GM21367 (cell line): Measurements from ENCODE around the gene SLC12A7.

Source experiments
- ATAC-seq: cut with Tn5 transposase; IDR thresholded peaks from one replicate; pipeline ENCODE4 v1.9.1; 2021; ENCODE audit not compliant: unreplicated experiment

The SLC12A7 gene

DNA sequence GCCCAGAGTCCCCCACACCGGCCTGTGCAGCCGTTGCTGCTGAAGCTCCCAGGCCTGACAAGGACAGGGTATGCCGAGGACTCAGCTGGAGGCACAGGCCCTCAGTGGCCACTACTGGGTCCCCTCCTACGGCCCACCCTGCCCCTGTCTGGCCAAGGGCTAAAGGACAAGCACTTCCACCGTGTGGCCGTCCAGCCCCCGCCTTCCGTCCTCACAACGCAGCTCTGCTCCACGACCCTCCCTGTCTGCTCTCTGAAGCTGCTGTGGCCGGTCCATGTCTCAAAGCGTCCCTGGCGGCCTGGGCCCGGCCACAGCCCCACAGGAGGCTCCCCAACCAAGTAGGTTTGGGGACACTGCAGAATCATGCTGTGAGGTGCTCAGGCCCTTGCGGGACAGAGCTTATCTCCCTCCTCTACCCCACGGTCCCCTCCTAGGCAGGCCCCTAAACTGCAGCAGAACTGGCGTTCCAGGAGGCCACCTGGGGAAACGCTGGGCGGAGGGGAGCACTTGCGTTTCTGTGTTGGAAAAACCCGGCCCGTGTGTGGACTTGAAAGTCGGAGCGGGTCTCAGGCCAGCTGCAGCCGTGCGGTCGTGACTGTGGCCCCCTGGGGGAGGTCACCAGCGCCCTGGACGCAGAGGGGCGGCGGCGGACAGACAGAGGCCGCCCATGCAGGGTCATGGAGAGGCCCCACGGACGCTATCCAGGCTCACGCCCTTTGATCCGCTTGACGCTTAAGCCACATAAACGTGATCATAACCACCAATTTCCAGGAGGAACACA is 57.7 kb downstream of the SLC12A7 start:
- ATAC-seq: no peak

DNA sequence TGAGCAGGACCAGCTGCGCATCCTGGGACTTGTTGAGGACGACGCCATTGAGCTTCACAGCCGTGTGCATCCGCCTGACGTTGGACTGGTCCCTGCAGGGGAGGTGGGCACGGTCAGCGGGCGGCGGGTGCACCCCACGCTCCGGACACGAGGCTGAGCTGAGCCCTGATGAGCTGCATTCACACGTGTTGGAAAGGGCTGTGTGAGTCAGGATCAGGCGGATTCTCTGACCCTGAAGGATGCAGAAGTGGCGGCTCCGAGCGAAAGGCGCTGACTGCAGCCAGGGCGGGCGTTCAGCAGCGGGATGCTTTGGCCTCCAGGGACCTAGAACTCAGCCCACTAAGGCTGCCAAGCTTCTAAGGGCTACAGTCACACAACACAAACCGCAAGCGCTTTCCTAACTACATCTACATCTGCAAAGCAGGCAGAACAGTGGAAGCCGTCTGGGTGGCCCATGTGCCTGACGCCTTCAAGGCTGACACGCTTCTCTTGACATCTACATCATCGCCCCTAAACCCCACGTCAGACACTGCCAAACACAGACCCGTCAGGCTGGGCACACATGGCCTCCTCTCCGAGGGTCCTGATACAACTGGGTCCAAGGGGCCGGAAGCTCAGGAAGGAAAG is 58.4 kb downstream of the SLC12A7 start:
- no peak for ATAC-seq

DNA sequence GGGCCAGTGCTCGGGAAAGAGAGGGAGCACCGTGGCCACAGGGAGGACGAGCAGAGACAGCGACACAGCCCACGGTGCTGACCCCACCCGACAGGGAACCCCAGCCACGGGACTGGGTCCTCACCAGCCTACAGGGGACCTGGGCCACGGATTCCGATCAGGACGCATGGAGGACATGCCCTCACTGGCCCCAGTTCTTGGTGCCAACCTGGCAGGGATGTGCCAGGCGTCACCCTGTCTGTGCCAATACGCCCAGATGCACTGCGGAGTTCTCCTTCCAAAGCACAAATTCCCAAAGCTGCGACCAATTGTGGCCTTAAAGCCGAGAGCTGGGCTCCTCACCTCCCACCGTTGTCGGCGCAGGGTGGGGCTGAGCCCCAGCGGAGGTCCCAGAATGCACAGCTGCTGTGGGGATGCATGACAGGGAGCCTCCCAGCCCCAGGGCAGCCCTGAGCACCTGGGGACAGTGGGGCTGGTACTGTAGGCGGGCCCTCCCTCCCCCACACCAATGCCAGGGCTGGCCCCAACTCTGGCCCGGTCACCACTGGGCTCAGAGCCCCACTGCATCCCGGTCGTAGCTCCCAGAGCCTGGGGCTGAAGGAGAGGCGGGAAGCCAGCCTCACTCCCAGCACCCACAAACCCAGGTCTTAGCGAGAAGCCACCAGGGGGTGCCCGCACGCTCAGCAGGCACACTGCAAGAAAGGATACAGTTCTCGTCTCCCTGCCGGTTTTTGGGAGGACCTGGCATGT is 59.0 kb downstream of the SLC12A7 start:
- no peak for ATAC-seq

DNA sequence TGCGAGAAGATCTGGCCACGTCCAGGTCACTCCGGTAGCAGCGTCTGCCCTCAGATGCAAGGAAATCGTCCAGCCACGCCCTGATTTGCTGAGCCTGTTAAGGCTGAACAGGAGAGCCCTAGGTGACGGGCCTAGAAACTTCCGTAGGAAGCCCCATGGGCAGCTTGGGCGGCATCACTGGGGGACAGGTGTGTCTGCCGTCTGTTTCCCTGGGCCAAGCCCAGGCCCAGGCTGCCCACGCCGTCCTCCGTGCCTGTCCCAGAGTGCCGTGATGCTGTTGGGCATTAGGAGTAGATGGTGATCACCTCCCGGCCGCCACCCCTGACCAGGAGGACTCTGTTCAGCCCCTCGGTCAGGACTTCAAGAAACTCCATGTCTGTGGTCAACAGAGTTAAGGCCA is 59.8 kb downstream of the SLC12A7 start:
- no peak for ATAC-seq

DNA sequence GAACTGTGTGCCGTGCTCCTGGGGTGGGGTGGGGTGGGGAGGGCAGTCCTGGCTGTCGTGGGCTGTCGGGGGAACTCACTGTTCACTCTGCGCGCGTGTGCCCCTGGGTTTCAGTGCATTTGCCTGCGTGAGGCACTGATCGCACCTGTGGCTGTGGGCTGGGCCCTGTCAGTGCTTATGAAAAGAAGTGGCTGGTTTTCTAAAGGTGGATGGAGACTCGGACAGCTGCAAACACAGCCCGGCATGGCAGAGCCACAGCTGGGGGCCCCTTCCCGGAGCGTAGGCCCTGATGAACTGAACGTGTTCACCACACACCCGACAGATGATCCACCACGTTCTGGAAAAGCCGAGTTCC is 60.5 kb downstream of the SLC12A7 start:
- no peak for ATAC-seq

DNA sequence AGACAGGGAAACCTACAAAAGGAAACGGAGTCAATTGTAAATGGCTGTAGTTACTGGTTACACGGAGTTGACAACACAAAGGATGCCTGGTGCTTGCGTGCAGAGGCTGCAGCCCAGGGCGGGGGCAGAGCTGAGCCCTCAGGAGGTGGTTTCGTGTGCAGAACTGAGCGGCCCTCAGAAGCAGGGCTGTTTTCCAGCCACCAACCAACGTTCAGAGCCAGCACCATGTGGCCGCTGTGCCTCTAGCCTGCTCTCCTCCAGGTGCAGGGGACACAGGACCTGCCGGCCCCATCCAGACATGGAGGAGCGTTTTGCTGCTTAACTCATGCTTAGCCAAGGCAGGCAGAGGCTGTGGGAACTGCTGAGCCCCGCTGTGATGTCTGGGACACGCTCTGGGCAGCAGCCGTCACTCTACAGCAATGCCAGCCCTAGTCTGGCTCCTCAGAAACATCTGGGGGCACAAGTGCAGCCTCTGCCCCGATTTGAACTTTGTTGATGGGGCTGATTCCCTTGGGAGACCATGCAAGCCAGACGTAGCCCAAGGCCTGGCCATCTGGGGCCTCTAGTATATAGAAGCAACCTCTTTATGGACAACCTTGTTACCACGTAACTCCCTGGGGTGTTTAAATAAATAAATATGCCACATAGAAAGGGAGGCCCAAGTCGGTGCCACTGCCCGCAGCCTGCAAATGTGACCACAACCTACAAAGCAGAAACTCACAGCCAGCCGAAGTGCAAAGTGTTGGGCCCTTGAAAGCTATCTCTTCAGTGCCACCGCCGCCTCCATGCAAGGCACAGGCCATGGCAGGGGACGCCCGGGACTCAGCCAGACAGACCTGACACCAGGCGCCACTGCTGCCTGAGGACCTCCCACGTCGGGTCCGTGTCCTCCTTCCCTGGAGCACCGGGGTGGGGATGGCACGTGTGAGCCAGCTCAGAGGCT is 61.2 kb downstream of the SLC12A7 start:
- no peak for ATAC-seq

DNA sequence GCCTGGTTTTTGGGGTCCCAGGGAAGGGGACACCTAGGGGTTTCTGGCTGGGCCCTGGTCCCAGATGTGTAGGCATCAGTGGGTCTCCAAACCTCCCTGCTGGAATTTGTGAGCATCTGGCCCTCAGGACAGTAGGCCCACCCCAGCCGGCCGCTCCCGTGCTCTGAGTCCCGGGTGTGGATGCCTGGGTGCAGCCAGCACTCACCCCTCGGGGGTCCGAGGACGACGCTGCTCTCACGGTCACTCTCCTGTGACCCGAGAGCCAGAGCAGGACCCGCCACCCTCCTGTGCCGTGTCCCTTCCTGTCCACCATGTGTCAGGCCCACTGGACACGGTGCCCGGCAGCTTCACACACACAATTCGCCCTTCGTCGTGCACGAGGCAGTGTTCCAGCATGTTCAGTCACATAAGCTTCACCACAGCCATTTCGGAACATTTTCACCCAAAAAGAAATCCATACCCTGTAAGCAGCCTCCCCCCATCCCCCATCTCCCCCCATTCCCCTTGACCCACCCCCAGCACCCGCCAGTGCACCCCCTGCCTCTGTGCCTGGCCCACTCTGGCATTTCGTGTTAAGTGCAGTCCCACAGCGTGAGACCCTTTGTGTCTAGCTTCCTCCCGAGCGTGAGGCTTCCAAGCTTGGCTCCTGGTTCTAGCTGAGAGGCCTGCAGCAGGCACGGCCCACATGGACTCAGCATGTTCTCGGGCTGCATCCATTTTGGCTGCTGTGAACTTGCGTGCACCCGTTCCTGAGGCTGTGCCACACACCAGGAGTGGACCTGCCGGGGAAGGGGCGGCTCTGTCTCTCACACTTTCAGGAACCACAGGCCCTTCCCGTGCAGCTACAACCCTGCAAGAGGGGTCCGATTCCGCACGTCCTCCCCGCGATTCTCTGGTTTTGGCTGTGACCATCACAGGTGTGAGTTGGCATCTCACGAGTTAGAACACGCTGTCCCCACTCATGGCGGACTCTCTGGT is 62.7 kb downstream of the SLC12A7 start:
- no peak for ATAC-seq

DNA sequence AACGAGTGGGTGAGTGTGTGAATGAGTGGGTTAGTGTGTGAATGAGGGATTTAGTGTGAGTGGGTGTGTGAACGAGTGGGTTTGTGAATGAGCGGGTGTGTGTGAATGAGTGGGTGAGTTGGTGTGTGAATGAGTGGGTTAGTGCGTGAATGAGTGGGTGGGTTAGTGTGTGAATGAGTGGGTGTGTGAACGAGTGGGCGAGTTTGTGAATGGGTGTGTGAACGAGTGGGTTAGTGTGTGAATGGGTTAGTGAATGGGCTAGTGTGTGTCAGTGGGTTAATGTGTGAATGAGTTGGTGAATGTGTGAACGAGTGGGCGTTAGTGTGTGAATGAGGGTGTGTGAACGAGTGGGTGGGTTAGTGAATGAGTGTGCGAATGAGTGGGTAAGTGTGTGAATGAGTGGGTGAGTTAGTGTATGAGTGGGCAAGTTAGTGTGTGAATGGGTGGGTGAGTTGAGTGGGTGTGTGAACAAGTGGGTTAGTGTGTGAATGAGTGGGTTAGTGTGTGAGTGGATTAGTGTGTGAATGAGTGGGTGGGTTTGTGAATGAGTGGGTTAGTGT is 63.6 kb downstream of the SLC12A7 start:
- ATAC-seq: no peak

DNA sequence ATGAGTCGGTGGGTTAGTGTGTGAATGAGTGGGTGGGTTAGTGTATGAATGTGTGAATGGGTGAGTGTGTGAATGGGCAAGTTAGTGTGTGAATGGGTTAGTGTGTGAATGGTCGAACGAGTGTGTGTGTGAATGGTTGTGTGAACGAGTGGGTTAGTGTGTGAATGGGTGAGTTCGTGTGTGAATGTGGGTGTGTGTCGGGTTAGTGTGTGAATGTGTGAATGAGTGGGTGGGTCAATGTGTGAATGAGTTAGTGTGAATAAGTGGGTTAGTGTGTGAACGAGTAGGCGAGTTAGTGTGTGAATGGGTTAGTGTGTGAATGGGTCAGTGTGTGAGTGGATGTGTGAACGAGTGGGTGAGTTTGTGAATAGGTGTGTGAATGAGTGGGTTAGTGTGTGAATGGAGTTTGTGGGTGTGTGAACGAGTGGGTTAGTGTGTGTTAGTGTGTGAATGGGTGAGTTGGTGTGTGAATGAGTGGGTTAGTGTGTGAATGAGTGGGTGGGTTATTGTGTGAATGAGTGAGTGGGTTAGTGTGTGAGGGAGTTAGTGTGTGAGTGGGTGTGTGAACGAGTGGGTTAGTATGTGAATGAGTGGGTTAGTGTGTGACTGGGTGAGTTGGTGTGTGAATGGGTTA is 64.4 kb downstream of the SLC12A7 start:
- ATAC-seq: no peak

DNA sequence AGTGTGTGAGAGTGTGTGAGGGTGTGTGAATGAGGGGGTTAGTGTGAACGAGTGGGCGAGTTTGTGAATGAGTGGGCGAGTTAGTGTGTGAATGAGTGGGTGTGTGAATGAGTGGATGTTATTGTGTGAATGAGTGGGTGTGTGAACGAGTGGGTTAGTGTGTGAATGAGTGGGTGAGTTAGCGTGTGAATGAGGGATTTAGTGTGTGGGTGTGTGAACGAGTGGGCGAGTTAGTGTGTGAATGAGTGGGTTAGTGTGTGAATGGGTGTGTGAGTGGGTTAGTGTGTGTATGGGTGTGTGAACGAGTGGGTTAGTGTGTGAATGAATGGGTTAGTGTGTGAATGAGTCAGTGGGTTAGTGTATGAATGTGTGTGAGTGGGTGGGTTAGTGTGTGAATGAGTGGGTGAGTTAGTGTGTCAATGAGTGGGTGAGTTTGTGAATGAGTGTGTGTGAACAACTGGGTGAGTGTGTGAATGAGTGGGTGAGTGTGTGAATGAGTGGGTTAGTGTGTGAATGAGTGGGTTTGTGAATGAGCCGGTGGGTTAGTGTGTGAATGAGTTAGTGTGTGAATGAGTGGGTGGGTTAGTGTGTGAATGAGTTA is 65.8 kb downstream of the SLC12A7 start:
- ATAC-seq: no peak

DNA sequence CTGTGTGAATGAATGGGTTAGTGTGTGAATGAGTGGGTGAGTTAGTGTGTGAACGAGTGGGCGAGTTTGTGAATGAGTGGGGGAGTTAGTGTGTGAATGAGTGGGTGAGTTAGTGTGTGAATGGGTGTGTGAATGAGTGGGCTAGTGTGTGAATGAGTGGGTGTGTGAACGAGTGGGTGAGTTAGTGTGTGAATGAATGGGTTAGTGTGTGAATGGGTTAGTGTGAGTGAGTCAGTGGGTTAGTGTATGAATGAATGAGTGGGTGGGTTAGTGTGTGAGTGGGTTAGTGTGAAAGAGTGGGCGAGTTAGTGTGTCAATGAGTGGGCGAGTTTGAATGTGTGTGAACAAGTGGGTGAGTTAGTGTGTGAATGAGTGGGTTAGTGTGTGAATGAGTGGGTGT is 67.7 kb downstream of the SLC12A7 start:
- no peak for ATAC-seq

DNA sequence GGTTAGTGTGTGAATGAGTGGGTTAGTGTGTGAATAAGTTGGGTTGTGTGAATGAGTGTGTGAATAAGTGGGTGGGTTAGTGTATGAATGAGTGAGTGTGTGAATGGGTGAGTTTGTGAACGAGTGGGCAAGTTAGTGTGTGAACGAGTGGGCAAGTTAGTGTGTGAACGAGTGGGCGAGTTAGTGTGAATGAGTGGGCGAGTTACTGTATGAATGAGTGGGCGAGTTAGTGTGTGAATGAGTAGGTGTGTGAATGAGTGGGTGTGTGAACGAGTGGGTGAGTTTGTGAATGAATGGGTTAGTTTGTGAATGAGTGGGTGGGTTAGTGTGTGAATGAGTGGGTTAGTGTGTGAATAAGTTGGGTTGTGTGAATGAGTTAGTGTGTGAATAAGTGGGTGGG is 68.5 kb downstream of the SLC12A7 start:
- no peak for ATAC-seq

DNA sequence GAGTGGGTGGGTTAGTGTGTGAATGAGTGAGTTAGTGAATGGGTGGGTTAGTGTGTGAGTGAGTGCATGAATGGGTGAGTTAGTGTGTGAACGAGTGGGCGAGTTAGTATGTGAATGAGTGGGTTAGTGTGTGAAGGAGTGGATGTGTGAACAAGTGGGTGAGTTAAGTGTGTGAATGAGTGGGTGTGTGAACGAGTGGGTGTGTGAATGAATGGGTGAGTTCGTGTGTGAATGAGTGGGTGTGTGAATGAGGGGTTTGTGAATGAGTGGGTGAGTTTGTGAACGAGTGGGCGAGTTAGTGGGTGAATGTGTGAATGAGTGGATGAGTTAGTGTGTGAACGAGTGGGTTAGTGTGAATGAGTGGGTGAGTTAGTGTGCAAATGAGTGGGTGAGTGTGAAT is 69.2 kb downstream of the SLC12A7 start:
- ATAC-seq: no peak

DNA sequence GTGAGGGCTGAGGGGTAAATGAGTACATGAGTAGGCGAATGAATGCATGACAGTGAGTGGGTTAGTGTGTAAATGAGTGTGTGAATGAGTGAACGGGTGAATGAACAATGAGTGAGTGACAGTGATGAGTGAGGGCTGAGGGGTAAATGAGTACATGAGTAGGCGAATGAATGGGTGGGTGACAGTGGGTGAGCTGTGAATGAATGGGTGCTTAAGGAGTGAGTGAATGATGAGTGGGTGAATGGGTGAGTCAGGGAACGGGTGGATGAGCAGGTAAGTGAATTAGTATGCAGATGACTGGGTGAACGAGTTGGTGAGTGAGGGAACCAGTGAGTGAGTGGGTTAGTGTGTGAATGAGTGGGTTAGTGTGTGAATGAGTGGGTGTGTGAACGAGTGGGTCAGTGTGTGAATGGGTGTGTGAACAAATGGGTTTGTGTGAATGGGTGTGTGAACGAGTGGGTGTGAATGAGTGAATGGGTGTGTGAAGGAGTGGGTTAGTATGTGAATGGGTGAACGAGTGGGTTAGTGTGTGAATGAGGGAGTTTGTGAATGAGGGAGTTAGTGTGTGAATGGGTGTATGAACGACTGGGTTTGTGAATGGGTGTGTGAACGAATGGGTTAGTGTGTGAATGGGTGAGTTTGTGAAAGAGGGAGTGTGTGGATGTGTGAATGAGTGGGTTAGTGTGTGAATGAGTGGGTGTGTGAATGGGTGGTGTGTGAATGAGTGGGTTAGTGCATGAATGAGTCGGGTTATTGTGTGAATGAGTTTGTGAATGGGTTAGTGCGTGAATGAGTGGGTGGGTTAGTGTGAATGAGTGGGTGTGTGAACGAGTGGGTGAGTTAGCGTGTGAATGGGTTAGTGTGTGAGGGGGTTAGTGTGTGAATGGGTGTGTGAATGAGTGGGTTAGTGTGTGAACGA is 70.4 kb downstream of the SLC12A7 start:
- no peak for ATAC-seq

DNA sequence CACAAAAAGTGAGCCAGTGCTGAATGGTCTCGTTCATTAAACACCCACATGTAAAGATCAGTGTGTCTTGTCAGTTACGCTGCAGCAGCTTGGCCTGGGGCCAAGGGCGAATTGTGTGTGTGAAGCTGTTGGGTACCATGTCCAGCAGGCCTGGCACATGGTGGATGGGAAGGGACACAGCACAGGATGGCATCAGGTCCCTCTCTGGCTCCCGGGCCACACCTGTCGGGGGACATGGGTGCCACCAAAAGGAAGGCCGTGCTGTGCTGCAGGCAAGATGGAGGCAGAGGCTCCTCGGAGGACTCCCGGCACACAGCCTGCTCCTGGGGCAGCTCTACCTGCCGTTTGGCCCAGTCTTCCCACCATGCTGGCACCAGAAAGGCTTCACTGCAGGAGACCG is 71.3 kb downstream of the SLC12A7 start:
- ATAC-seq: no peak

DNA sequence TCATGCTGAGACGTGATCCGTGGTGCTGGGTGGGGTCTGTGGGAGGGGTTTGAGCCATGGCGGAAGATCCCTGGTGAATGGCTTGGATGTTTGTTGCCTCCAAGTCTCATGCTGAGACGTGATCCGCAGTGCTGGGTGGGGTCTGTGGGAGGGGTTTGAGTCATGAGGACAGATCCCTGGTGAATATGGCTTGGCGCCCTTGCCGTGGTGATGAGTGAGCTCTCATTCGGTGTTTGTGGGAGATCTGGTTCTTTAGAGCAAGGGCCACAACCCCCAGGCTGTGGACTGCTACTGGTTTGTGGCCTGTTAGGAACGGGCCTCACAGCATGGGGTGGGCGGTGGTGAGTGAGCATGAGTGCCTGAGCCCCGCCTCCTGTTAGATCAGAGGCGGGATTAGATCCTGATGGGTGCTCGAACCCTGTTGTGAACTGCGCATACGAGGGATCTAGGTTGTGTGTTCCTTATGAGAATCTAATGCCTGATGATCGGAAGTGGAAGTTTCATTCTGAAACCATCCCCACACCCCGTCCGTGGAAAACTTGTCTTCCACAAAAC is 72.1 kb downstream of the SLC12A7 start:
- no peak for ATAC-seq

DNA sequence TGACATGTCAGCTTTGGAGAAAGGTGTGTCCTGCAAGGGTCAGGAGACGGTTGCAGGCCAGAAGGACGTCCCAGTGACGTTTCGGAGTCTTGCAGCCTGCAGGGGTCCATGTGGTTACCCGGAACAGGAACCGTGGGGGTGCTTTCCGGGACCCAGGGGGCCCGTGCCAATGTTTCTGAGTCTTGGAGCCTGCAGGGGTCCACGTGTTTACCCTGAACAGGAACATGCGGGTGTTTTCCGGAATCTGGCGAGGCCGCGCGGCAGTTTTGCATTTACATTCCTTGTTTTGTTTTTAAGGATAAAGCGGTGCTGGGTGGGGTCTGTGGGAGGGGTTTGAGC is 72.7 kb downstream of the SLC12A7 start:
- ATAC-seq: no peak
